BLaER1 (cell line): Measurements from ENCODE around the gene BCAP29.

Experiments
- H3K27ac ChIP-seq: shearing (Covaris generic); formaldehyde crosslinking; 2 replicates; pipeline ENCODE4 v1.8.1; 2022
- H3K27me3 ChIP-seq: shearing (Covaris generic); formaldehyde crosslinking; 2 replicates; pipeline ENCODE4 v1.8.1; 2022
- H3K36me3 ChIP-seq: shearing (Covaris generic); formaldehyde crosslinking; 2 replicates; pipeline ENCODE4 v1.8.1; 2022
- H3K4me1 ChIP-seq: shearing (Covaris generic); formaldehyde crosslinking; 2 replicates; pipeline ENCODE4 v1.8.1; 2022
- H3K4me2 ChIP-seq: shearing (Covaris generic); formaldehyde crosslinking; 2 replicates; pipeline ENCODE4 v1.8.1; 2022
- H3K4me3 ChIP-seq: shearing (Covaris generic); formaldehyde crosslinking; 2 replicates; pipeline ENCODE4 v1.8.1; 2022
- H3K9ac ChIP-seq: shearing (Covaris generic); formaldehyde crosslinking; 2 replicates; pipeline ENCODE4 v1.8.1; 2022
- H3K9me3 ChIP-seq: shearing (Covaris generic); formaldehyde crosslinking; 2 replicates; pipeline ENCODE4 v1.8.1; 2022
- H4K20me1 ChIP-seq: shearing (Covaris generic); formaldehyde crosslinking; 2 replicates; pipeline ENCODE4 v1.8.1; 2022
- Cebpa-rat ChIP-seq: shearing (Covaris generic); IDR thresholded peaks from 2 replicates; pipeline ENCODE4 v1.8.1; 2022

Gene BCAP29

GRCh38 chr7:107596881-107597581 is 17.0 kb downstream of the BCAP29 start:
- no peak for TF ChIP-seq Cebpa-rat
- no peak overlapping the region for H3K9ac ChIP-seq
- H3K36me3 ChIP-seq: peaks cover 16% of the 10 kb centered on the region
- no peaks in the 10 kb centered on the region for H4K20me1 ChIP-seq
- no peak overlapping the region for H3K4me2 ChIP-seq
- no peaks in the 10 kb centered on the region for H3K4me1 ChIP-seq
- no peaks in the 10 kb centered on the region for H3K9me3 ChIP-seq
- no peaks in the 10 kb centered on the region for H3K27me3 ChIP-seq
- H3K4me3 ChIP-seq: no peak overlapping the region
- H3K27ac ChIP-seq: no peak overlapping the region

- Histone ChIP-seq H3K36me3 (peaks cover 16% of the 10 kb centered on the region), H3K27me3 (no peaks in the 10 kb centered on the region), H3K9ac (no peak overlapping the region), H3K9me3 (no peaks in the 10 kb centered on the region), H3K4me3 (no peak overlapping the region), H3K4me1 (no peaks in the 10 kb centered on the region), H4K20me1 (no peaks in the 10 kb centered on the region), H3K4me2 (no peak overlapping the region), H3K27ac (no peak overlapping the region)
- no peak for TF ChIP-seq Cebpa-rat
These were observed 17.5 kb downstream of the BCAP29 start for GRCh38 chr7:107597582-107597916.

- no peak for TF ChIP-seq Cebpa-rat
- Histone ChIP-seq H3K9me3 (no peaks in the 10 kb centered on the region), H3K4me3 (no peak overlapping the region), H3K27me3 (no peaks in the 10 kb centered on the region), H4K20me1 (no peaks in the 10 kb centered on the region), H3K4me2 (no peak overlapping the region), H3K9ac (no peak overlapping the region), H3K27ac (no peak overlapping the region), H3K4me1 (no peaks in the 10 kb centered on the region), H3K36me3 (peaks cover 16% of the 10 kb centered on the region)
These were observed 17.9 kb downstream of the BCAP29 start for GRCh38 chr7:107597953-107598352.

GRCh38 chr7:107599262-107599661 is 19.2 kb downstream of the BCAP29 start:
- Histone ChIP-seq H3K4me3 (no peak overlapping the region), H3K4me2 (no peak overlapping the region), H4K20me1 (no peaks in the 10 kb centered on the region), H3K9me3 (no peaks in the 10 kb centered on the region), H3K27ac (no peak overlapping the region), H3K27me3 (no peaks in the 10 kb centered on the region), H3K36me3 (peaks cover 11% of the 10 kb centered on the region), H3K4me1 (no peaks in the 10 kb centered on the region), H3K9ac (no peak overlapping the region)
- TF ChIP-seq Cebpa-rat: no peak

GRCh38 chr7:107600816-107601215 is 20.8 kb downstream of the BCAP29 start:
- no peak overlapping the region for H3K4me2 ChIP-seq
- H3K4me1 ChIP-seq: no peaks in the 10 kb centered on the region
- H3K9ac ChIP-seq: no peak overlapping the region
- H3K4me3 ChIP-seq: no peak overlapping the region
- no peaks in the 10 kb centered on the region for H3K27me3 ChIP-seq
- H3K27ac ChIP-seq: no peak overlapping the region
- TF ChIP-seq Cebpa-rat: no peak
- no peaks in the 10 kb centered on the region for H3K9me3 ChIP-seq
- no peaks in the 10 kb centered on the region for H4K20me1 ChIP-seq
- no peaks in the 10 kb centered on the region; the same call in 1 of the 2 replicates for H3K36me3 ChIP-seq

GRCh38 chr7:107605218-107605815 is 25.3 kb downstream of the BCAP29 start:
- H3K27ac ChIP-seq: no peak overlapping the region
- TF ChIP-seq Cebpa-rat: no peak
- H3K4me3 ChIP-seq: no peak overlapping the region
- no peaks in the 10 kb centered on the region for H3K9me3 ChIP-seq
- no peaks in the 10 kb centered on the region for H3K27me3 ChIP-seq
- H3K4me1 ChIP-seq: no peaks in the 10 kb centered on the region
- no peak overlapping the region for H3K4me2 ChIP-seq
- no peaks in the 10 kb centered on the region for H4K20me1 ChIP-seq
- no peaks in the 10 kb centered on the region; the same call in 1 of the 2 replicates for H3K36me3 ChIP-seq
- no peak overlapping the region for H3K9ac ChIP-seq

GRCh38 chr7:107606303-107606702 is 26.3 kb downstream of the BCAP29 start:
- TF ChIP-seq Cebpa-rat: no peak
- H3K36me3 ChIP-seq: no peaks in the 10 kb centered on the region
- H3K9ac ChIP-seq: no peak overlapping the region
- no peak overlapping the region for H3K4me3 ChIP-seq
- H3K27me3 ChIP-seq: no peaks in the 10 kb centered on the region
- no peak overlapping the region for H3K27ac ChIP-seq
- H3K4me1 ChIP-seq: no peaks in the 10 kb centered on the region
- no peaks in the 10 kb centered on the region for H4K20me1 ChIP-seq
- no peak overlapping the region for H3K4me2 ChIP-seq
- H3K9me3 ChIP-seq: no peaks in the 10 kb centered on the region

- peaks cover 11% of the 10 kb centered on the region for H3K36me3 ChIP-seq
- H3K4me2 ChIP-seq: no peak overlapping the region
- no peak overlapping the region for H3K27ac ChIP-seq
- no peaks in the 10 kb centered on the region for H3K9me3 ChIP-seq
- TF ChIP-seq Cebpa-rat: no peak
- H4K20me1 ChIP-seq: no peaks in the 10 kb centered on the region
- no peak overlapping the region for H3K4me3 ChIP-seq
- H3K27me3 ChIP-seq: no peaks in the 10 kb centered on the region
- H3K9ac ChIP-seq: no peak overlapping the region
- H3K4me1 ChIP-seq: no peaks in the 10 kb centered on the region
These were observed 29.8 kb downstream of the BCAP29 start for GRCh38 chr7:107609811-107610261.

- H3K36me3 ChIP-seq: peaks cover 15% of the 10 kb centered on the region
- no peak overlapping the region for H3K9ac ChIP-seq
- H3K4me1 ChIP-seq: no peaks in the 10 kb centered on the region
- no peak overlapping the region for H3K27ac ChIP-seq
- H4K20me1 ChIP-seq: no peaks in the 10 kb centered on the region
- no peaks in the 10 kb centered on the region for H3K27me3 ChIP-seq
- no peaks in the 10 kb centered on the region for H3K9me3 ChIP-seq
- H3K4me3 ChIP-seq: no peak overlapping the region
- no peak for TF ChIP-seq Cebpa-rat
- no peak overlapping the region for H3K4me2 ChIP-seq
These were observed 30.3 kb downstream of the BCAP29 start for GRCh38 chr7:107610323-107610722.

GRCh38 chr7:107613439-107613838 is 33.4 kb downstream of the BCAP29 start:
- H3K4me1 ChIP-seq: no peaks in the 10 kb centered on the region
- H3K9me3 ChIP-seq: no peaks in the 10 kb centered on the region
- H3K27ac ChIP-seq: no peak overlapping the region

More at GRCh38 chr7:107613439-107613838, 33.4 kb downstream of the BCAP29 start:
- no peak overlapping the region for H3K9ac ChIP-seq
- no peak for TF ChIP-seq Cebpa-rat
- H4K20me1 ChIP-seq: no peaks in the 10 kb centered on the region
- no peak overlapping the region for H3K4me3 ChIP-seq
- no peaks in the 10 kb centered on the region for H3K27me3 ChIP-seq
- peaks cover 20% of the 10 kb centered on the region for H3K36me3 ChIP-seq
- no peak overlapping the region for H3K4me2 ChIP-seq
